Progenitor cell of endocrine pancreas (in vitro differentiated cells): ENCODE data around the gene MTHFD2L. TPM values are rescaled to one million over a fixed set of nuclear protein-coding genes. Genes with fewer than 3 reads are reported as not detected.

ENCODE experiments used
- DNase-seq: peaks from one replicate; pipeline ENCODE4 v3.0.0; 2021; ENCODE audit warnings: low spot score; ENCODE audit not compliant: unreplicated experiment
- H3K27ac Mint-ChIP-seq: 2 replicates; pipeline ENCODE4 v1.8.0; 2021; ENCODE audit warnings: mild to moderate bottlenecking, moderate library complexity, mixed read lengths
- H3K27me3 Mint-ChIP-seq: 2 replicates; pipeline ENCODE4 v1.8.0; 2021; ENCODE audit warnings: mixed read lengths
- H3K36me3 Mint-ChIP-seq: 2 replicates; pipeline ENCODE4 v1.8.0; 2022; ENCODE audit warnings: mixed read lengths; ENCODE audit not compliant: insufficient read depth
- H3K4me1 Mint-ChIP-seq: 2 replicates; pipeline ENCODE4 v1.8.0; 2021; ENCODE audit warnings: low read depth, mixed read lengths
- H3K4me3 Mint-ChIP-seq: 2 replicates; pipeline ENCODE4 v1.8.0; 2021; ENCODE audit warnings: low read depth, mild to moderate bottlenecking, moderate library complexity, mixed read lengths
- H3K9me3 Mint-ChIP-seq: 2 replicates; pipeline ENCODE4 v1.8.0; 2021; ENCODE audit warnings: low read depth, mixed read lengths
- CTCF ChIP-seq: fragments of 200-600 bp; sonication (generic); IDR thresholded peaks from one replicate; pipeline ENCODE4 v1.5.0; 2021; ENCODE audit warnings: antibody characterized with exemption, mild to moderate bottlenecking; ENCODE audit not compliant: unreplicated experiment
- total RNA-seq: library from RNA; stranded (reverse); gene quantifications from 2 replicates; pipeline ENCODE4 v1.2.1, GENCODE V29; 2021

Gene MTHFD2L
- total RNA-seq, 1 donor from 2014 or later: 23.3 TPM

- Mint-ChIP-seq H3K27ac (peak overlapping the region; percentile 98), H3K4me1 (peaks cover 19% of the 10 kb centered on the region), H3K27me3 (no peaks in the 10 kb centered on the region), H3K4me3 (peak overlapping the region; percentile 92), H3K36me3 (peaks cover 5% of the 10 kb centered on the region), H3K9me3 (no peaks in the 10 kb centered on the region)
- TF ChIP-seq CTCF: no peak
- DNase-seq: no peak
These were observed 1.4 kb upstream of the MTHFD2L start for GRCh38 chr4:74156521-74156920.

- Mint-ChIP-seq H3K27ac (peak overlapping the region; percentile 98), H3K36me3 (peaks cover 9% of the 10 kb centered on the region), H3K9me3 (no peaks in the 10 kb centered on the region), H3K27me3 (no peaks in the 10 kb centered on the region), H3K4me1 (peaks cover 19% of the 10 kb centered on the region), H3K4me3 (peak overlapping the region; percentile 92)
- DNase-seq: no peak
- no peak for TF ChIP-seq CTCF
These were observed 764 bp upstream of the MTHFD2L start for GRCh38 chr4:74157154-74157553.

DNA sequence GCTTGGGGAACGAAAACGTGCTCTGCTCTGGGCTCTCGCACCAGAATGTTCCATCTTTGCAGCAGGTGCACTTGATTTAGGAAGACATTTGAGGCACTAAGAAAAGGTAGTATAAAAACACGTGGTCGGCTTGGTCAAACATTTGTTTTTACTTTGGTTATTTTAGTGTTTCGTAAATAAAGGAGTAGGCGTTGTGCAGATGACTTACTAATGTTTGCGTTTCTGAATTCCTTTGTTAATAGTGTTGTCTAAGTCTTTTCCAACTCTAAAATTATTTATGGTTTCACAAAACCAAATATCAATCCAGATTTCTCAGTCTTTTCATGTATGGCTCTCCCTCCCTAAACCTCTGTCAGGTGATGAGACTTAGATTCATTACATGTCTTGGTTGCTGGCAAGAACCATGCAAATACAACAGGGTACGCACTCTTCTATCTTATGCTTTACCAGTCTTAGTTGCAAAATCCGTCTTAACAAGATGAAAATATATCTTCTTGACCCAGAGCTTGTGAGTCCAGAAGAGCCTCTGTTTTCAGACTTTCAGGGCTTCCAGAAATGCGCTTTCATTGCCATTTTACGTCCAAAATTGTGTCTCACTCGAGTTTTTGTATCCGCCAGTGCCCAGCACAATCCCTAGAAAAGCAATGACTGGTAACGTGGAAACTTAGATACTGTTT lies 686 bp downstream of the MTHFD2L start:
- no peaks in the 10 kb centered on the region for H3K9me3 Mint-ChIP-seq
- H3K27ac Mint-ChIP-seq: peak overlapping the region; percentile 98
- peaks cover 19% of the 10 kb centered on the region for H3K4me1 Mint-ChIP-seq
- peak overlapping the region; percentile 92 for H3K4me3 Mint-ChIP-seq
- no peaks in the 10 kb centered on the region for H3K27me3 Mint-ChIP-seq
- no peak for DNase-seq
- peaks cover 12% of the 10 kb centered on the region for H3K36me3 Mint-ChIP-seq
- TF ChIP-seq CTCF: no peak

GRCh38 chr4:74159143-74159709 lies 1.3 kb downstream of the MTHFD2L start:
- no peak for TF ChIP-seq CTCF
- no peaks in the 10 kb centered on the region for H3K9me3 Mint-ChIP-seq
- H3K4me1 Mint-ChIP-seq: peaks cover 19% of the 10 kb centered on the region
- H3K27ac Mint-ChIP-seq: peak overlapping the region; percentile 98
- peaks cover 13% of the 10 kb centered on the region for H3K36me3 Mint-ChIP-seq
- no peaks in the 10 kb centered on the region for H3K27me3 Mint-ChIP-seq
- H3K4me3 Mint-ChIP-seq: peak overlapping the region; percentile 92
- no peak for DNase-seq

- Mint-ChIP-seq H3K4me1 (peaks cover 15% of the 10 kb centered on the region), H3K27me3 (no peaks in the 10 kb centered on the region), H3K9me3 (no peaks in the 10 kb centered on the region), H3K27ac (no peak overlapping the region), H3K4me3 (no peak overlapping the region), H3K36me3 (peaks cover 17% of the 10 kb centered on the region)
- no peak for DNase-seq
- TF ChIP-seq CTCF: no peak
These were observed 3.9 kb downstream of the MTHFD2L start for GRCh38 chr4:74161666-74162450.
